KMS-11 (cell line): ENCODE data around the gene DDX18.
A peak's percentile ranks its signal among the peaks of the same experiment; 100 is the strongest.
"Not testable (repeated sequence)": the region's sequence is repeated elsewhere in the genome, so short reads cannot be mapped to it uniquely, and the experiment has no call there.

Experiments
- H2AFZ ChIP-seq: fragments of 200-600 bp; sonication (generic); 2 replicates; pipeline ENCODE4 v1.6.1; 2016; ENCODE audit warnings: antibody characterized with exemption, mixed run types, low read depth
- H3K27ac ChIP-seq: fragments of 200-600 bp; sonication (generic); 2 replicates; pipeline ENCODE4 v1.6.1; 2016; ENCODE audit warnings: mild to moderate bottlenecking, mixed run types
- H3K27me3 ChIP-seq: fragments of 200-600 bp; sonication (generic); 2 replicates; pipeline ENCODE4 v1.6.1; 2017; ENCODE audit warnings: mild to moderate bottlenecking, low read depth, mixed run types, moderate library complexity; ENCODE audit not compliant: insufficient read depth
- H3K36me3 ChIP-seq: fragments of 200-600 bp; sonication (generic); 2 replicates; pipeline ENCODE4 v1.6.1; 2017; ENCODE audit warnings: mild to moderate bottlenecking, mixed run types; ENCODE audit not compliant: insufficient read depth
- H3K4me1 ChIP-seq: fragments of 200-600 bp; sonication (generic); 2 replicates; pipeline ENCODE4 v1.6.1; 2016; ENCODE audit warnings: mild to moderate bottlenecking, low read depth, mixed run types; ENCODE audit not compliant: poor library complexity, severe bottlenecking
- H3K4me2 ChIP-seq: fragments of 200-600 bp; sonication (generic); 2 replicates; pipeline ENCODE4 v1.7.0; 2016; ENCODE audit warnings: mild to moderate bottlenecking, mixed run types
- H3K4me3 ChIP-seq: fragments of 200-600 bp; sonication (generic); IDR thresholded peaks from 2 replicates; pipeline ENCODE4 v1.6.1; 2017; ENCODE audit warnings: low read depth, low read length, mixed read lengths; ENCODE audit not compliant: insufficient read depth
- H3K79me2 ChIP-seq: fragments of 200-600 bp; sonication (generic); 2 replicates; pipeline ENCODE4 v1.6.1; 2016; ENCODE audit warnings: low read depth, mixed run types; ENCODE audit not compliant: insufficient read depth
- H3K9ac ChIP-seq: fragments of 200-600 bp; sonication (generic); 2 replicates; pipeline ENCODE4 v1.6.1; 2016; ENCODE audit warnings: mild to moderate bottlenecking, mixed run types
- H4K20me1 ChIP-seq: fragments of 200-600 bp; sonication (generic); 2 replicates; pipeline ENCODE4 v1.6.1; 2016; ENCODE audit warnings: mild to moderate bottlenecking, mixed run types; ENCODE audit not compliant: insufficient read depth
- CTCF ChIP-seq: fragments of 200-600 bp; sonication (generic); conservative IDR thresholded peaks from 2 replicates; pipeline ENCODE4 v1.6.1; 2017; ENCODE audit warnings: low read depth, mild to moderate bottlenecking, antibody characterized with exemption, low read length, moderate library complexity, mixed read lengths

The DDX18 gene

GRCh38 chr2:117815946-117816345, 1.5 kb downstream of the DDX18 start:
- H3K4me2 ChIP-seq: peak overlapping the region; percentile 73
- H3K4me1 ChIP-seq: peaks cover 18% of the 10 kb centered on the region
- H3K9ac ChIP-seq: no peak overlapping the region
- H3K36me3 ChIP-seq: no peaks in the 10 kb centered on the region
- H3K27ac ChIP-seq: no peak overlapping the region
- no peaks in the 10 kb centered on the region for H4K20me1 ChIP-seq
- no peak for TF ChIP-seq CTCF
- H3K27me3 ChIP-seq: no peaks in the 10 kb centered on the region
- H3K79me2 ChIP-seq: peaks cover 29% of the 10 kb centered on the region
- no peak overlapping the region for H2AFZ ChIP-seq
- H3K4me3 ChIP-seq: peak overlapping the region; percentile 21

GRCh38 chr2:117818921-117819320, 4.4 kb downstream of the DDX18 start:
- H3K9ac ChIP-seq: no peak overlapping the region
- H3K27me3 ChIP-seq: no peaks in the 10 kb centered on the region
- peaks cover 29% of the 10 kb centered on the region for H3K79me2 ChIP-seq
- no peaks in the 10 kb centered on the region for H4K20me1 ChIP-seq
- TF ChIP-seq CTCF: no peak
- H3K4me3 ChIP-seq: no peak overlapping the region
- no peak overlapping the region for H2AFZ ChIP-seq
- no peaks in the 10 kb centered on the region; the same call in 1 of the 2 replicates for H3K36me3 ChIP-seq
- no peak overlapping the region for H3K27ac ChIP-seq
- H3K4me1 ChIP-seq: peaks cover 17% of the 10 kb centered on the region
- no peak overlapping the region for H3K4me2 ChIP-seq

GRCh38 chr2:117820444-117820843, 6.0 kb downstream of the DDX18 start:
- no peaks in the 10 kb centered on the region for H3K27me3 ChIP-seq
- no peak overlapping the region for H3K4me2 ChIP-seq
- H3K4me3 ChIP-seq: no peak overlapping the region
- no peaks in the 10 kb centered on the region for H4K20me1 ChIP-seq
- peaks cover 19% of the 10 kb centered on the region for H3K79me2 ChIP-seq
- no peak for TF ChIP-seq CTCF
- peaks cover 14% of the 10 kb centered on the region for H3K4me1 ChIP-seq
- no peak overlapping the region for H2AFZ ChIP-seq
- H3K36me3 ChIP-seq: no peaks in the 10 kb centered on the region; the same call in 1 of the 2 replicates
- no peak overlapping the region for H3K9ac ChIP-seq
- no peak overlapping the region for H3K27ac ChIP-seq

- no peaks in the 10 kb centered on the region for H3K4me1 ChIP-seq
- H3K9ac ChIP-seq: no peak overlapping the region
- no peaks in the 10 kb centered on the region for H3K27me3 ChIP-seq
- peaks cover 5% of the 10 kb centered on the region; the same call in 1 of the 2 replicates for H3K36me3 ChIP-seq
- no peak overlapping the region for H3K4me3 ChIP-seq
- H4K20me1 ChIP-seq: no peaks in the 10 kb centered on the region
- TF ChIP-seq CTCF: no peak
- H3K4me2 ChIP-seq: no peak overlapping the region
- no peak overlapping the region for H2AFZ ChIP-seq
- H3K27ac ChIP-seq: no peak overlapping the region
- H3K79me2 ChIP-seq: no peaks in the 10 kb centered on the region
These were observed 10.9 kb downstream of the DDX18 start for GRCh38 chr2:117825437-117825836.

- H3K9ac ChIP-seq, H4K20me1 ChIP-seq, H3K27me3 ChIP-seq, H2AFZ ChIP-seq, H3K27ac ChIP-seq, H3K79me2 ChIP-seq, H3K4me1 ChIP-seq, H3K4me3 ChIP-seq, H3K36me3 ChIP-seq, H3K4me2 ChIP-seq: not testable (repeated sequence)
These were observed 13.0 kb downstream of the DDX18 start for GRCh38 chr2:117827464-117827863.
